Psoas muscle (tissue), 8 donors: Measurements from ENCODE around the gene IL17REL. TPM values are rescaled to one million over a fixed set of nuclear protein-coding genes. Genes with fewer than 3 reads are reported as not detected.

ENCODE experiments used
- ATAC-seq, 4 donors: fragments of 200-7000 bp; cut with Tn5 transposase; one replicate each; pipeline ENCODE4 v1.9.1; 2020; ENCODE audit warnings: moderate library complexity in 3 of 4, mild to moderate bottlenecking in 2 of 4
- DNase-seq, 2 donors: peaks; one replicate each; pipeline ENCODE4 v3.0.0-alpha.2; 2020
- H3K27ac ChIP-seq: fragments of 200-600 bp; one replicate; pipeline ENCODE4 v1.8.0; 2022
- H3K27me3 ChIP-seq, 3 donors: fragments of 200-600 bp in 1 of 3; one replicate each; pipeline versions ENCODE4 v1.6.1 to v1.8.0; 2013 to 2022; ENCODE audit warnings: low read length in 2 of 3, mild to moderate bottlenecking in 2 of 3, moderate library complexity in 1 of 3; ENCODE audit not compliant: insufficient read depth in 3 of 3
- H3K36me3 ChIP-seq, 2 donors: fragments of 200-600 bp in 1 of 2; one replicate each; pipeline versions ENCODE4 v1.6.1 to v1.8.0; 2013 to 2022; ENCODE audit warnings: low read depth in 1 of 2, mild to moderate bottlenecking in 1 of 2, moderate library complexity in 1 of 2; ENCODE audit not compliant: insufficient read depth in 1 of 2
- H3K4me1 ChIP-seq: fragments of 200-600 bp; one replicate; pipeline ENCODE4 v1.8.0; 2022
- H3K4me3 ChIP-seq: fragments of 200-600 bp; one replicate; pipeline ENCODE4 v1.8.0; 2022; ENCODE audit warnings: mild to moderate bottlenecking
- H3K9me3 ChIP-seq: fragments of 200-600 bp; one replicate; pipeline ENCODE4 v1.8.0; 2022
- WGBS, 3 donors: extraction: QIAGEN DNeasy Blood & Tissue Kit; methylation state at CpG; one replicate each; pipeline versions ENCODE4 v1.1.6 to v1.1.7; 2013; 5-methylcytosine and 5-hydroxymethylcytosine counted together
- intact Hi-C, 2 donors: fragments of 100-400 bp; cut with DNase I; formaldehyde crosslinking; loops; one replicate each; pipeline versions ENCODE4 v1.11.0 to v1.14.2; 2022
- polyA plus RNA-seq, 3 donors: library from polyadenylated mRNA; stranded (reverse); fragments of 200-250 nt; gene quantifications; one replicate each; pipeline ENCODE4 v1.2.3, GENCODE V29; 2013
- total RNA-seq, 4 donors: library from RNA; stranded (reverse); fragmentation: NEBNext Ultra II Directional in 2 of 4; extraction: Animal tissue kit (Norgen Biotek cat#: 25700) in 2 of 4; gene quantifications; one replicate each; pipeline versions ENCODE4 v1.2.1 to v1.2.4, GENCODE V29; 2021 to 2023
- TF ChIP-seq, protein P1 (sequence below): fragments of 200-600 bp; IDR thresholded peaks from one replicate; pipeline ENCODE4 v1.8.0; 2022; ENCODE audit warnings: antibody characterized with exemption
- donor health status: healthy with polysubstance abuse.
- donor health status: DM: no; HTN: no; CAD: no; lungs with moderate emphysema.
- donor health status: Bipolar disorder and iron deficiency.
- donor health status: healthy.
- donor health status: DM: yes; HTN: yes; CAD: no.
- donor health status: DM: no; HTN: no; CAD: no.
- donor health status: DM: no; HTN: no; CAD: no.
- donor health status: DM: yes; HTN: yes; CAD: no.

The IL17REL gene
- total and polyA plus RNA-seq, 7 donors: not detected

DNA sequence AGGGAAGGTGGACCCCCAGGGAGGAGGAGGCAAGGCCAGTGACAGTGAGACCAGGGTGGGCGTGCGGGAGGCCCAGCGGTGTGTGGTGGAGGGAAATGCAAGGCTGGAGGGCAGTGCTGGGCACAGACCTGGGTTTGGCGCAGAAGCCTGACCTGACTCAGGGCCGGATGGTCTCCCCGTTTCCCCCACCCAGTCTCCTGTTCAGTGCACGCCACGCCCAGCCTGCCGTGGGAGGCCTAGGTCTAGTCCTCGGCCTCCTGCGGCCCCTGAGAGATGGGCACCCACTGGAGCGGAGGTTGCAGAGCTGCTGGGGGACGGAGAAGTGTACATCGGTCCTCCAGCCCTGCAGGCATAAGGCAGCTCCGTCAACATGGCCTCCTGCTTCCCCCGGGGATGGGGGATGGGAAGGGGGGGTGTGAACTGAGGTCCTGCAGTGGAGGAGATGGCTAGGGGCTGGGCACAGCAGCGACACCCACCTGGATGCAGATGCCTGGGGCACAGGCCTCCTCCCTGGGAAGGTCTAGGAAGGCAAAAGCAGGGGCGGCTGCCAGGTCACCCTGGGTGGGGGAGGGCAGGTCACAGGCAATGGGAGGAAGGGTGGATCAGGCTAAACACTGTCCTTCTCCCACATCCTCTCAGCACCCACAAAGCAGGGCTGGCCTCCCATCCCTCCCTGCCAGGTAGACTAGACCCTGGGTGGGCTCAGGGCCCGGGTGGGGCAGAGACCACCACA lies 15.9 kb downstream of the IL17REL start:
- intact Hi-C loops: loop anchor here in 1 of 2 donors (10.0 kb wide), 1 partner anchor 232 kb away; no protein-coding TSS in a partner anchor
- no peaks in the 10 kb centered on the region for H3K9me3 ChIP-seq
- H3K4me1 ChIP-seq: peaks cover 5% of the 10 kb centered on the region
- H3K27ac ChIP-seq: no peak overlapping the region
- TF ChIP-seq, protein P1, sequence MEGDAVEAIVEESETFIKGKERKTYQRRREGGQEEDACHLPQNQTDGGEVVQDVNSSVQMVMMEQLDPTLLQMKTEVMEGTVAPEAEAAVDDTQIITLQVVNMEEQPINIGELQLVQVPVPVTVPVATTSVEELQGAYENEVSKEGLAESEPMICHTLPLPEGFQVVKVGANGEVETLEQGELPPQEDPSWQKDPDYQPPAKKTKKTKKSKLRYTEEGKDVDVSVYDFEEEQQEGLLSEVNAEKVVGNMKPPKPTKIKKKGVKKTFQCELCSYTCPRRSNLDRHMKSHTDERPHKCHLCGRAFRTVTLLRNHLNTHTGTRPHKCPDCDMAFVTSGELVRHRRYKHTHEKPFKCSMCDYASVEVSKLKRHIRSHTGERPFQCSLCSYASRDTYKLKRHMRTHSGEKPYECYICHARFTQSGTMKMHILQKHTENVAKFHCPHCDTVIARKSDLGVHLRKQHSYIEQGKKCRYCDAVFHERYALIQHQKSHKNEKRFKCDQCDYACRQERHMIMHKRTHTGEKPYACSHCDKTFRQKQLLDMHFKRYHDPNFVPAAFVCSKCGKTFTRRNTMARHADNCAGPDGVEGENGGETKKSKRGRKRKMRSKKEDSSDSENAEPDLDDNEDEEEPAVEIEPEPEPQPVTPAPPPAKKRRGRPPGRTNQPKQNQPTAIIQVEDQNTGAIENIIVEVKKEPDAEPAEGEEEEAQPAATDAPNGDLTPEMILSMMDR: no peak
- peaks cover 0 to 4% (median 3%) of the 10 kb centered on the region in 3 donors for H3K27me3 ChIP-seq
- ATAC-seq: no peak
- no peaks in the 10 kb centered on the region for H3K36me3 ChIP-seq
- no peak overlapping the region for H3K4me3 ChIP-seq
- WGBS, 3 donors: 83 to 89% (median 86%) methylated on average over 14 to 19 of the region's 19 CpGs
- no peak for DNase-seq

DNA sequence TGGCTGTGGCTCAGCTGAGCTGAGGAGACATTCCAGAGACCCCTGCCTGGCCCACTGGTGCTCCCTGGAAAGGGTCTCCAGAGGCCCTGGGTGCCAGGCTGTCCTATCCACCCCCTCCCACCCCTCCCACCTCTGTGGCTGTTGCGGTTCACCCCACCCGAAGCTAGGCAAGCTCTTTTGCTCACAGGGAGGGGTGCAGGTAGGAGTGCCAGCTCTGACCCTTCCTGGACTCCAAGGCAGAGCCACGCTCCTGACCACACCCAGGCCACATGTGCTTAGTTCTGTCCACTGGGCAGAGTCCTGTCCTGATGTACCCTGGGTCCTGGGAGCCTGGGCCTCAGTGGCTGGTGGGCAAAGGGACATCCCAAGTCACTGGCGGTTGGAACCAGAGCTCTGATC lies 16.4 kb downstream of the IL17REL start:
- intact Hi-C loops: loop anchor here in 1 of 2 donors (10.0 kb wide), 1 partner anchor 231 kb away; no protein-coding TSS in a partner anchor
- WGBS, 3 donors: 86 to 88% (median 87%) methylated on average over 2 to 4 of the region's 4 CpGs
- no peaks in the 10 kb centered on the region for H3K9me3 ChIP-seq

DNA sequence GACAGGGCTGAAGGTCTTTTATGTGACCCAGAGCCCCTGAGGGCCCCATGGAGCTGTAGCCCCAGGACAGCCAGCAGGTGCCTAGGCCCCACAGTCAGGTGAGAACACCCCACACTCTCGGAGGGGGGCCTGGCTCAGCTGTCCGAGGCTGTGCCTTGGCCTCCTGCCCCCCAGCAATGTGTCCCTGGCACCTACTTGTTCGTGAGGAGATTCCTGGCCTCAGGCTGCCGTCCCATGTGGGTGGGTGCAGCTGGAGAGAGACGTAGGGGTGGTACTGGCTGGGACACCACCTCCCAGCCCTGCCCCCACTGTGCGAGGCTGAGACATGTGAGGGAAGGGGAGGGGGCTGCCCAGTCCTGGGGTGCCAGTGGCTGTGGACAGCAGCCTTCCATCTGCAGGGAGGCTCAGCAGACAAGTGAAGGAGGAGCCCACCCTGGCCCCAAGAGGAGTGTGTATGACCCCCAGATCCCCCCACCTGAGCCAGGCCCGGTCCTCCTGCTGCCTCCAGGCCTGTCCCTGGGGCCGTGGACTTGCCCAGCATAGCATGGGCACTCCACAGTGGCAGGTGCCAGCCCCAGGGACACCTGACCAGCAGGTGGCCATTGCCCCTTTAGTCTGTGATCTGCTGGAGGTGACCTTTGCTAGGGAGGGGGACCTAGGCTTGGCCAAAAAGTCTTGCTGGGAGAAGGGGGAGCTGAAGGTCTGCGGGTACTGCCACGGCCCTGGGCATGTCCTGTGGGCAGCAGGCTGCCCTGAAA lies 17.0 kb downstream of the IL17REL start:
- Histone ChIP-seq H3K4me3 (no peak overlapping the region), H3K9me3 (no peaks in the 10 kb centered on the region), H3K27me3 (peaks cover 0 to 4% (median 0%) of the 10 kb centered on the region in 3 donors), H3K4me1 (peaks cover 5% of the 10 kb centered on the region), H3K36me3 (no peaks in the 10 kb centered on the region), H3K27ac (no peak overlapping the region)
- DNase-seq (no peak), ATAC-seq (no peak)
- TF ChIP-seq, protein P1: no peak
- 74 to 77% (median 75%) methylated on average over 7 to 10 of the region's 10 CpGs for WGBS, 3 donors
- intact Hi-C loops: loop anchor here in 1 of 2 donors (10.0 kb wide), 1 partner anchor 231 kb away; no protein-coding TSS in a partner anchor

More for the DNA sequence above, 16.4 kb downstream of the IL17REL start:
- Histone ChIP-seq H3K4me3 (no peak overlapping the region), H3K4me1 (peaks cover 5% of the 10 kb centered on the region), H3K27ac (no peak overlapping the region), H3K27me3 (peaks cover 0 to 4% (median 3%) of the 10 kb centered on the region in 3 donors), H3K36me3 (no peaks in the 10 kb centered on the region)
- ATAC-seq (no peak), DNase-seq (no peak)
- TF ChIP-seq, protein P1: no peak

DNA sequence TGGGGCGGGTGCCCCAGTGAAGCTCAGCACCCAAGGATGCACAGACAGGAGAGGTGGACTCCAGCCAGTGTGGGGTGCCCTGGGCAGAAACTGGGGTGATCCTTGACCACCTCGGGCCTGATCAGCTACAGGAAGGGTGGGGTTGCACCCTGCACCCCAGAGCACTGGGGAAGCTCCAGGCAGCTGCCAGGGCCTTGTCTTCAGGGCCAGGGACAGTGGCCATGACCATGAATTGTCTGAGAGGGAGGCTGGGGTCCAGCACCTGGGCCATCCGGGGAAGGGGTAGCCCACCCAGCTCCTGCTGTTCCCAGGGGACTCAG lies 17.6 kb downstream of the IL17REL start:
- TF ChIP-seq, protein P1: no peak
- intact Hi-C loops: loop anchor here in 1 of 2 donors (10.0 kb wide), 1 partner anchor 230 kb away; no protein-coding TSS in a partner anchor
- WGBS, 3 donors: 77 to 81% (median 79%) methylated on average over 3 of the region's 3 CpGs
- Histone ChIP-seq H3K4me3 (no peak overlapping the region), H3K27me3 (peaks cover 0 to 4% (median 0%) of the 10 kb centered on the region in 3 donors), H3K4me1 (peaks cover 5% of the 10 kb centered on the region), H3K9me3 (no peaks in the 10 kb centered on the region), H3K36me3 (no peaks in the 10 kb centered on the region), H3K27ac (no peak overlapping the region)
- DNase-seq: no peak
- ATAC-seq: no peak
